ENCODE data around the gene SNX6. TPM values are rescaled to one million over a fixed set of nuclear protein-coding genes. Genes with fewer than 3 reads are reported as not detected.
"Not testable (repeated sequence)": the region's sequence is repeated elsewhere in the genome, so short reads cannot be mapped to it uniquely, and the experiment has no call there.

SNX6 gene
- total RNA-seq, 1 donor from 2014 or later, result 61.0 TPM

GRCh38 chr14:34643361-34643760, 13.4 kb upstream of the SNX6 start:
- ATAC-seq (no peak), DNase-seq (no peak)
- intact Hi-C loops (cut with micrococcal nuclease), result no loop called here

DNA sequence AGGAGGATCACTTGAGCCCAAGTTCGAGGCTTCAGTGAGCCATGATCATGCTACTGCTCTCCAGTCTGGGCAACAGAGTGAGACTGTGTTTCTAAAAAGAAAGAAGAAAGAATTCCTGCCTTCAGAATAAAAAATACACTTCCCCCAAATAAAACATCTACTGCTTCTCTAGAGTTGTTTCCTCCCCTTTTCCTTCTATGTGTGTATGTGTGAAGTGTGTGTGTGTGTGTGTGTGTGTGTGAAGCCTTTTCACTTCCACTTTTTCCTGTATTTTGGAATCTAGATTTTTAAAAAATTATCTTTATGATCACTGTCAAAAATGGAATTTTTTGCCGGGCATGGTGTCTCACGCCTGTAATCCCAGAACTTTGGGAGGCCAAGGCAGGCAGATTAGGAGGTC, 12.6 kb upstream of the SNX6 start:
- ATAC-seq, result no peak
- intact Hi-C loops (cut with micrococcal nuclease), result no loop called here
- DNase-seq, result no peak

DNA sequence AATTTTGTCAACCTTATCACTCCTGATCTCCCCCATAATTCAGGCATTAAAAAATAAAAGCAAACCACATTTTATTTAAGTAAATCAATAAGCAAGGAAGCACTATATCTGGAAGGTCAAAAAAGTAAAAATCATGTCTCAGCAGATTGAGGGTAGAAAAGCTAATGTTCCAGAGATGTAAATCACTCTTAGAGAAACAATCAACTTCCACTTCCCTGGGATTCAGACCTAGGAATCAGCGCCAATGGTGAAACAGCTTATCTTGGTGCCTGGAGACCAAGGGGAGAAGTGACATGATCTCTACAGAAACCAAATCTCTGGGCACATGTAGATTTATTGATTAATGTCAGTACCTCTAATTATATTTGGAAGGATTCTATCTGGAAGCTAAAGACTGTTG, 10.9 kb upstream of the SNX6 start:
- DNase-seq, result no peak
- ATAC-seq, result no peak
- intact Hi-C loops (cut with micrococcal nuclease), result no loop called here

- intact Hi-C loops (cut with micrococcal nuclease); DNase-seq; ATAC-seq: not testable (repeated sequence)
Observed at GRCh38 chr14:34634360-34634771, 4.4 kb upstream of the SNX6 start.

DNA sequence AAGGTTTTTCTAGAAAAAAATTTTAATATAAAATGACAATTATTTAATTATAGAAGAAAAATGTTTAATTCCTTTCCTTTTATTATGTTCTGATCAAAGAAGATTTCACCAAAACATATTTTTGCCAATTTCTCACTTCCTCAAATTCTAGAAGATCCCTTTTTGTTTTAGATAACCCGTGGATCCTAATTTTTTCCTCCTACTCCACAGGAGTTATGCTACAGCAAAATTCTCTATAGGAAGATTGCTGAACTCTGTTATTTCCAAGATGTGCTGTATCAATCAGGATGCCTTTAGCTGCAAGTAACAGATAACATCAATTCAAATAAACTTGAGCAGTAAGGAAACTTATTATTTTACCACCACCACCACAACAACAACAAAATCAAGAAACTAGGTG, 3.8 kb upstream of the SNX6 start:
- intact Hi-C loops (cut with micrococcal nuclease), result no loop called here
- DNase-seq, result no peak
- ATAC-seq, result no peak

DNA sequence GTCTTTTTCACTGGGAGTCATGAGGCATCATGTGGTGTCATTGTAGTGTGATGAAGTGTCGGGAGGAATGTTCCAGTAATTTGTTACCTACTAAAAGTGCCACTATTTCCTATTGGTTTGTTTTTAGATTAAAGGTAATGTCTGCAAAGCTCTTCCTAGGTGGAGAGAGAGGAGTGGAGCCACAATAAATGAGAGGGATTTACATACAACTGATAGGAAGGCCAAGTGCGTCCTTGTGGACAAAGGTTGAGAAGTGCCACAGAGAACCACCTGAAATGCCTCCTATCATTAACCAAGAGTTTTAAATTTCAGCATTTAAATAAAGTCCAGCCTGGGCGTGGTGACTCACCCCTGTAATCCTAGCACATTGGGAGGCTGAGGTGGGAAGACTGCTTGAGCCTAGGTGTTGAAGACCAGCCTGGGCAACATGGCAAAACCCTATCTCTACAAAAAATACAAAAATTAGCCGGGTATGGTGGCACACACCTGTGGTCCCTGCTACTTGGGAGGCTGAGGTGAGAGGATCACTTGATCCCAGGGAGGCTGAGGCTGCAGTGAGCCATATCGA, 2.5 kb upstream of the SNX6 start:
- intact Hi-C loops (cut with micrococcal nuclease), result no loop called here
- no peak for ATAC-seq

DNA sequence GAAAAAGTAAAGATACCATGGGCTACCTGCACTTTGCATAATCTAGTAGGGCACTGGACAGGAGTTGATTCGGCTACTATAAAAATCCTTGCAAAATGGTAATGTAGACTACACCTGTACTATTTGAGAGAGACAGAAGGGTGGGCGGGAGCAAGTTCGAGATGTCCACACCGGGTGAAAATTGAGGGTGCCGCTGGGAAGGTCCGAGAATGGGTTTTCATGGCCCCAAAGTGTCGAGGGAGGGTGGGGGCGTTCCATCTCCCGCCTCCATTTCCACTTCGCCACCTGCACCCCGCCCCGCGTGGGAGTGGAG, 648 bp downstream of the SNX6 start:
- intact Hi-C loops (cut with micrococcal nuclease), result no loop called here
- DNase-seq (no peak), ATAC-seq (no peak)

More for the DNA sequence above, 2.5 kb upstream of the SNX6 start:
- DNase-seq, result no peak

DNA sequence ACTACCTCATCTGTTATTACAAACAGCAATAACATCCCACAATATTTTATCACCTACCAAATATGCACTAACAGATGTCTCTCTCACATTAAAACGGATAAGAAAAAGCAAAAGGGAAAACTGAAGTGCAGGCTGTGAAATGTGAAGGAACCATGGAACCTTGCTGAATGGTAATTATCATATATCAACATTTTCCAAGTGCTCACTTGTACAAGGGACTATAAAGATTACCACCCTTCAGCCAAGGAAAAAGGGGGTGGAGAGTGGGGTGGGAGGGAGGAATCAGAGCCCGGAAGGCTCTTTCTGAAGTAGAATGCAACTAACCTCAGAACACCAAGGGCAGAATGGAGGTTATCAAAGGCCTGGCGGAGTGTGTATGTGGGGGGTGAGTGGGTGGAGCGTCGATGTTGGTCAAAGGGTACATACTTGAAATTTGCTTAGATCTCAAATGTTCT, 1.2 kb downstream of the SNX6 start:
- DNase-seq, result peak; percentile 37
- peak; percentile 55 for ATAC-seq
- intact Hi-C loops (cut with micrococcal nuclease), result no loop called here

DNA sequence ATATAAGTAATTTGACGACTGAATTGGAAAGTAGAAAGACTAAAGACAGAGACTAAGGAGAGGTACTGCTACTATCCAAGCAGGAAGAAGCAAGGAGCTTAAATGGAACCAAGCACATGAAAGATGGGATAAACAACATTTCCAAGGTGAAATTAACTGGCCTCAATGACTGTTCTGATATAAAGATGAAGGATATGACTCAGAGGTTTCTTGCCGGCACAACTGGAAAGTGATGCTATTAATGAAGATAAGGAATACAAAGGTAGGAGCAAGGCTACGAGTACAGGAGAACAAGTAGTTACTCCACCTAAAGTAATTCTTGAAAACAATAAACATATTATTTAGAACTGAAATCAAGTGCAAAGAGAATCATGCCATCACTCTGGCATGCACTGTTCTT, 6.4 kb downstream of the SNX6 start:
- DNase-seq, result no peak
- intact Hi-C loops (cut with micrococcal nuclease), result no loop called here
- no peak for ATAC-seq

DNA sequence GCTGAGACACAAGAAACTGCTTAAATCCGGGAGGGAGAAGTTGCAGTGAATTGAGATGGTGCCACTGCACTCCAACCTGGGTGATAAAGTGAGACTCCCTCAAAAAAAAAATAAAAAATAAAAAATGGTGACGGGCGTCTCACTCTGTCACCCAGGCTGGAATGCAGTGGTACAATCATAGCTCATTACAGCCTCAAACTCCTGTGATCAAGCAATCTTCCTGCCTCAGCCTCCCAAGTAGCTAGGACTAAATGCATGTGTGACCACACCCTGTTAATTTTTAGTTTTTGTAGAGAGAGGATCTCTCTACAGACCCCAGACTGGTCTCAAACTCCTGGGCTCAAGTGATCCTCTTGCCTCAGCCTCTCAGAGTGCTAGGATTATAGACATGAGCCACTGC, 9.1 kb downstream of the SNX6 start:
- ATAC-seq (no peak), DNase-seq (no peak)
- intact Hi-C loops (cut with micrococcal nuclease), result no loop called here

DNA sequence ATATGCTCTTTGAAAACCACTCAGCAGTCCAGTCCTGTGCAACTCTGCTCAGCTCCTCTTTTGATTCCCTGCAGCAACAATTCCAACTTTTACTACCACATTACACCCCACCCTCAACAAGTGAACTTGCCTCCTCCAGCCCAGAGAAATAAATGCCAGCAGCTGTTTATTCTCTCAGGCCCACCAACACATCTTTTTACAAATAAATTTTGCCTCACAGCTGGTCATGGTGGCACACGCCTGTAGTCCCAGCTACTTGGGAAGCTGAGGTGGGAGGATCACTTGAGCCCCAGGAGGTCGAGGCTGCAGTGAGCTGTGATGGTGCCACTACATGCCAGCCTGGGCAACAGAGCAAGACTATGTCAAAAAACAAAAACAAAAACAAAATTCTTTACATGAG, 9.8 kb downstream of the SNX6 start:
- ATAC-seq (no peak), DNase-seq (no peak)
- intact Hi-C loops (cut with micrococcal nuclease), result no loop called here

GRCh38 chr14:34619471-34619870, 10.5 kb downstream of the SNX6 start:
- intact Hi-C loops (cut with micrococcal nuclease), result no loop called here
- ATAC-seq, result peak; percentile 42
- no peak for DNase-seq

DNA sequence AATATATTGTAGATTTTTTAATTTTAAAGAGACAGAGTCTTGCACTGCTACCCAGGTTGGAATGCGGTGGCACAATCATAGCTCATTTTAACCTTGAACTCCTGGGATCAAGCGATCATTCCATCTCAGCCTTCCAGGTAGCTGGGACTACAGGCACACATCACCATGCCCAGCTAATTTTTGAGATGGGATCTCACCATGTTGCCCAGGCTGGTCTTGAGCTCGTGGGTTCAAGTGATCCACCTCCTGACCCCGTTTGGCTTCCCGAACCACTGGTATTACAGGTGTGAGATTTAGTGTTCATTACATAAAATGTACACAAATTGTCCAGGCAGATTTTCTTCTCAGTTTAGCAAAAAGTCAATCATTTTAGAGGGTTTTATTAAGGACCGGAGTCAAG, 13.6 kb downstream of the SNX6 start:
- intact Hi-C loops (cut with micrococcal nuclease), result no loop called here
- ATAC-seq (no peak), DNase-seq (no peak)

GRCh38 chr14:34615507-34615906, 14.4 kb downstream of the SNX6 start:
- intact Hi-C loops (cut with micrococcal nuclease), result no loop called here
- ATAC-seq (no peak), DNase-seq (no peak)

DNA sequence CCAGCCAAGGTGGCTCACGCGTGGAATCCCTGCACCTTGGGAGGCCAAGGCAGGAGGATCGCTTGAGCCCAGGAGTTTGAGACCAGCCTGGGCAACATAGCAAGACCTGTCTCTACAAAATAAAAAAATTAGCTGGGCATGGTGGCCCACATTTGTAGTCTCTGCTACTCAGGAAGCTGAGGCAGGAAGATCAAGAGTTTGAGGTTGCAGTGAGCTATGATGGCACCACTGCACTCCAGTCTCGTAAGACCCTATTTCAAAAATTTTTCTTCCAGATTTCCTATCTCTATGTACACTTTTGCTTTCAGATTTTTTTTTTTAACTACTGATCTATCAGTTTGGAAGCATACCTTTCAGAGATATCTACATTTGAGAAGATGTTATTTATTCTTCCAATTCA, 15.3 kb downstream of the SNX6 start:
- ATAC-seq (no peak), DNase-seq (no peak)
- intact Hi-C loops (cut with micrococcal nuclease), result no loop called here

- no peak for DNase-seq
- intact Hi-C loops (cut with micrococcal nuclease), result no loop called here
- no peak for ATAC-seq
Observed at GRCh38 chr14:34610101-34610500, 19.8 kb downstream of the SNX6 start.

DNA sequence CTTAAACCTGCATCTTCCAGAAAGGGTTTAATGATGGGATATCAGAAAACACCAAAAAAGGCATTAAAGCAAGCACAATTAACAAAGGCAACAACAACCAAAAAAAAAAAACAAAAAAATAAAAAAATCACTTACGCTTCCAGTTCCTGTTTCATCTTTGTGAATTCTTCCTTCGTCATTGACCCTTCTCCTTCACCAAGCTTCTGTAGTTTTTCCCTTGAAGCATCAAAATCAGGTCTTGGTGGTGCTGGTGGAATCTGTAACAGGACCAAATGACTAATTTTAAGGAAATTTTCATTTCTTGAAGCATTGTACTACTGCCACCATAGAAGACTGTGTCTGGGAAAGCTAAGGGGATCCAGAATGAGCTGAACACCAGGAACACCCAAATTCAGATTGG, 24.5 kb downstream of the SNX6 start:
- ATAC-seq (no peak), DNase-seq (no peak)
- intact Hi-C loops (cut with micrococcal nuclease), result no loop called here

GRCh38 chr14:34604995-34605394, 25.0 kb downstream of the SNX6 start:
- DNase-seq (no peak), ATAC-seq (no peak)
- intact Hi-C loops (cut with micrococcal nuclease), result loop anchor here (5.0 kb wide), 1 partner anchor 38 kb away; no protein-coding TSS in a partner anchor

- no peak for DNase-seq
- no peak for ATAC-seq
- intact Hi-C loops (cut with micrococcal nuclease), result no loop called here
Observed at GRCh38 chr14:34596891-34597290, 33.1 kb downstream of the SNX6 start.

DNA sequence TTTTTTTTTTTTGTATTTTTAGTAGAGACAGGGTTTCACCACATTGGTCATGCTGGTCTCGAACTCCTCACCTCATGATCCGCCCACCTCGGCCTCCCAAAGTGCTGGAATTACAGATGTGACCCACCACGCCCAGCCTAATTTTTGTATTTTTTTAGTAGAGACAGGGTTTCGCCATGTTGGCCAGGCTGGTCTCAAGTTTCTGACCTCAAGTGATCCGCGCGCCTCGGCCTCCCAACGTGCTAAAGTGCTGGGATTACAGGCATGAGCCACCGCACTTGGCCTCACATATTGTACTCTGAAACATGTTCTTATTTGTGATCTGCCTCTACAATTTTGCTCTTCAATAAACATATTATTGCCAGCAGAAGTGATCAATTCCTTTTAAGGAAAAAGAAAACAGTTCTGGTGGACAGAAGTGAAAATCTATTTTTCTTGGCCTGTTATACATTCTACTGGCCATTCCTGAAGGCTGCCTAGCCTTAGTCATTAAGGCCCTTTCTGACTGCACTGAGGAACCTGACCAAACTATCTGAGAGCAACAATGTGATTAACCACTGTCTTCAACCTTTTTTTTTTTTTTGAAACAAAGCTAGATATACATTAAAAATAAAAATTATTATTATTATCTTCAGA, 36.1 kb downstream of the SNX6 start:
- intact Hi-C loops (cut with micrococcal nuclease), result no loop called here
- DNase-seq, result no peak
- no peak for ATAC-seq

GRCh38 chr14:34592623-34593022, 37.3 kb downstream of the SNX6 start:
- DNase-seq (no peak), ATAC-seq (peak; percentile 94)
- intact Hi-C loops (cut with micrococcal nuclease), result no loop called here

DNA sequence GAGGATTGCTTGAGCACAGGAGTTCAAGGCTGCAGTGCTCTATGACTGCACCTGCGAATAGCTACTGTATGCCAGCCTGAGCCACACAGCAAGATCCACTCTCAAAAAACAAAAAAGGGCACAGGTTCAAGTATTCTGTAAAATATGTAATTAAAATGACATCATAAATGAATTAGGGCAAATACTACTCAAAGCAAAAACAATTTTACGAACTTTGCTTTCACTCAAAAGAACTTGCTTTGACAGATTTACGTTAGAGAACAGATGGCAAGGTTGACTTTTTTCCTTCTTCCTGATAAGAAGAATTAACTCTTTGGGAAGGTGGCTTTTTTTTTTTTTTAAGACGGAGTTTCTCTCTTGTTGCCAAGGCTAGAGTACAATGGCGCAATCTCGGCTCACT, 46.4 kb downstream of the SNX6 start:
- intact Hi-C loops (cut with micrococcal nuclease), result no loop called here
- DNase-seq (no peak), ATAC-seq (no peak)

All from left ventricle myocardium superior (tissue), 1 donor.